GOT3 (cell line): ENCODE results near the gene PDP2.
"Not testable (repeated sequence)": the region's sequence is repeated elsewhere in the genome, so short reads cannot be mapped to it uniquely, and the experiment has no call there.

Experiments
- DNase-seq: peaks from one replicate; lab custom pipeline; 2025; ENCODE audit warnings: mixed read lengths; lab: John Stamatoyannopoulos, UW

Gene PDP2

DNA sequence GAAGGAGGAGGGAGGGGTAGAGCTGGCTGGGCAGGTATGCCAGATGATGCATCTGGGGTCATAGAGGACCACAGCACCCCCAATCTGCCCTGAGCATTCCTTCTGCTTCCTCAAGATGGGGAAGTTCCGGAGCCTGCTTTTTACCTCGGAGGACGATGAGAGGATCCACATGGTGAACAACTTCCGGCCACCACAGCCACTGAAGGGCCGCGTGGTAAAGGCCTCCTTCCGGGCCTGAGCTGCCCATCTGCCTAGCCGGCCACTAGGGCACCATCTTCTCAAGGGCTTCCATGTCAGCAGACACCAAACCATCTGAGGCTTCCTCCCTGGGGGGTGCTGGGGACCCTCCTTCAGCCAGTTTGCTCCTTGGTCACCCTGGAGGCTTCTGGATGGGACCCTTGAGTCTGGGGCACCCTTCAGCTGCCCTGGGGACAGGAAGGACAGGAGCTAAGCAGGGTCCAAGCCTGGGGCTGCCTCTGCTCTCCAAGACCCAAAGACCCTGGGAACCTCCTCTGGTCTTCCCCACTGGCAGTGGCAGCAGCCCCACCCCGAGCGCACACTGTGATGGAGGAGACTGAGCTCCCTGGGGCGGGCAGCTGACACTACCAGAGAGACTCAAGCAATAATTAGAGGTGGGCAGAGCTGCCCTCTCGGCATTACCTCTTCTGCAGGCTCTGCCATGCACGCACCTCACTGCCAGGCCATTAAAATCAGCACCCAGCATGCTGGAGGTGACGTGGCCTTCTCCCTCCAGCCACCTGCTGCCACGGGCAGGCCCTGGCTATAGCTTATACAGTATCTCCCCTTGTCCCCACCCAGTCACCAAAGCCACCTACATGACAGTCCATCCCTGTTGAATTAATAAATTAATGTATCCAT is 26.8 kb upstream of the PDP2 start:
- no peak for DNase-seq

DNA sequence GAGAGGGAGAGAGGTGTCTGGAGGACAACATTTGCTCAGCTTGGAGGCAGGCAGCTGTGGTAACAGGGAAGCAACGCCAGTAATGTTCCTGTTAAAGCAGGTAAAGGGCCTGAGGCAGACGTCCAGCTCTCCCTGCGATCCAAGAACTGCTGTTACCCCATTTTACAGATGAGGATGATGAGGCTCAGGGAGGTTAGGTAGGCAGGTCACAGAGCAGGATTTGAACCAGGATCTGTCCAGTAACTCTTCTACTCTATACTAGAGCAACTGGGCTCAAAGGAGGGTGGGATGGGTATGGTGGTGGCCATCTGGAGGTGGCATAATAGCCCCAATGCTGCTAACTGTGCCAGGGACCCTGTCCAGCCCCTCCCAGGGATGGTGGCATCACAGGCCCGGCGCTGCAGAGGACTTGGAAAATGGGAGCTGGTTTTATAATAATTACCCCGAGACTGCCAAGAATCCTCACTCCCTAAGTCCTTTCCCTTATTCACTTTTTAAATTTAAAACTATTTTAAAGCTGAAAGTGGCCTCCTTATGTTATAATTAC is 24.1 kb upstream of the PDP2 start:
- DNase-seq, result no peak

DNA sequence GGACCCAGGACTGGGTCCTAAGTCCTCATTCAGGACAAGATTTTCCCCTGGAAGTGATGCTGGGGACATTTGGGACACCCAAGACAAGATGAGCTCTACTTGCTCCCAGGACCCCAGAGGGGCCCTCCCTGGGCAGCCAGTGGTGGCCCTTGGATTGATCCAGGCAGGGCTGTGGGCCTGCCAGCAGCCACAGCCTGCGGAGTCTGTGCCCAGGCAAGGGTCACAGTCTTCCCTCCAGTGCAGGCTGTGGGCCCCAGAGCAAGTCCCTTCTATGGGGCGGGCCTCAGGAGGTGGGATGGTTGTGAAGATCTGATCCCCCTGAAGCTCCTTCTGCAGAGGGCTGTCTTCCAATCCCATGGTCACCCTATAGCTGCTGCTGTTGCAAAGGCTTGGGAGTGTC is 23.5 kb upstream of the PDP2 start:
- DNase-seq, result no peak

DNA sequence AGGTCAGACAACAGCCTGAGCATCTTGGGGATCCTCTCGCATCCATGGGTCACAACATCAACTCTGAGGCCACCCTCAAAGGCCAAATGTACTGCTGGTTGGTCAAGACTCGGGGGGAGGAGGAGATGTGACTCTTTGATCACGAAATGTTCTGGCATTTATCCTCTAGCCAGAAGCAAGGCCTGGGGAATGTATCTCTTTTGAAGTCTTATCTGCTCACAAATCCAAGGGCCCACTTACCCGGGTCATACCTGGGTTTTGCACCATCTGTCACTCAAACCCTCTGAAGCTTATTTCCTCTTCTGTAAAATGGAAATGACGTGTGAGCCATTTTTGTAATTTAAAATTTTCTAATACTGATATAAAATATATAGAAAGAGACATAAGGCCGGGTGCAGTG is 22.9 kb upstream of the PDP2 start:
- DNase-seq, result no peak

DNA sequence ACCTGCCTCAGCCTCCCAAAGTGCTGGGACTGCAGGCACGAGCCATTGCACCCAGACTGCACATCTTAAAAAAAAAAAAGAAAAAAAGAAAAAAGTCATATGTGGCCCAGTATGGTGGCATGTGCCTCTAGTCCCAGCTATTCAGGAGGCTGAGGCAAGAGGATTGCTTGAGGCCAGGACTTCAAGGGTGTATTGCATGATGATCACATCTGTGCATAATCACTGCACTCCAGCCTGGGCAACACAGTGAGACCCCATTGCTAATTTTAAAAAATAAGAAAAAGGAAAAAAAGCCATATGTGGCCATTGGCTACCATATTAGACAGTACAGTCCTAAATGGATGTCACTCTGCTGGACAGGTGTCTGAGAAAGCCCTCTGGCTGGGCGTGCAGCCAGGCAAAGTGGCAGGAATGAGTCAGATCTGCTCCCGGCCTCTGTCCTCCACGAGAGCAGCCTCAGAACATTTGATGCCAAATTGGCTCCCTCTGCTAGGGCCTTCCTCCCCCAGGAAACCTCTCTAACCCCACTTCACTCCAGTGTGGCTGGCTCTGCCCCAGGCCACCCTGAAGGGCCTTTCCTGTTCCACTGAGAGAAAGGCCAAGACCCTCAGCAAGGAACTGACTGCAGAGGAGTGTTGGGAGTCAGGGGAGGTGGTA is 21.4 kb upstream of the PDP2 start:
- DNase-seq, result no peak

DNA sequence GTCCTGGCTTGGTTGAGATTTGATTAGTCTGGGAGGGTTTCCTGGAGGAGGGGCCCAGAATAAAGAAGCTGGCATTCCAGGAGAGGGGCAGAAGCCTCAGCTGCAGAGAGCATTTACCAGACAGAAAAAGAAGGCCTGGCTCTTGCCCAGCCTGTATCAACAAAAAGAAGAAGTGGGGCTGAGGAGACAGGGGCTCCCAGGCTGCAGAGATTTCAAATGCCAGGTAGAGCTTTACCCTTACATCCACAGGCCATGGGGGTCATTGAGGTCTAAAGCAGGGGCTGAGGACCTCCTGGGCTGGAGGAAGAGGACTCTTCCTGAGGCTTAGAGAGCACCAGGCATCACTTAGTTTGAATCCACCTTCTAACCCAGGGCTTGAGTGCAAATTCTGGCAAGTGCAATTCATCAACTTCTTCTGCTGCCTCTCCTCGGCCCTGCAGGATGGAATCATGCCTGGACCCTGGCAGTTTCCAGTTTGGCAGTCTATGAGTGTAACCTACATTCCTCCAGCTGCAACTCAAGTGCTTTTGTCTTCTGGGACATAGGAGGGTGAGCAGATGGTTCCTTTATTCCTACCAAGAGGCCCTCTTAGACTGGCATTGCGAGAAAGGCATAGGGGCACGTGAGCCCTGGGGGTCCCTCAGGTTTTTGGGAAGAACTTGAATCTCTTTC is 20.8 kb upstream of the PDP2 start:
- no peak for DNase-seq

DNA sequence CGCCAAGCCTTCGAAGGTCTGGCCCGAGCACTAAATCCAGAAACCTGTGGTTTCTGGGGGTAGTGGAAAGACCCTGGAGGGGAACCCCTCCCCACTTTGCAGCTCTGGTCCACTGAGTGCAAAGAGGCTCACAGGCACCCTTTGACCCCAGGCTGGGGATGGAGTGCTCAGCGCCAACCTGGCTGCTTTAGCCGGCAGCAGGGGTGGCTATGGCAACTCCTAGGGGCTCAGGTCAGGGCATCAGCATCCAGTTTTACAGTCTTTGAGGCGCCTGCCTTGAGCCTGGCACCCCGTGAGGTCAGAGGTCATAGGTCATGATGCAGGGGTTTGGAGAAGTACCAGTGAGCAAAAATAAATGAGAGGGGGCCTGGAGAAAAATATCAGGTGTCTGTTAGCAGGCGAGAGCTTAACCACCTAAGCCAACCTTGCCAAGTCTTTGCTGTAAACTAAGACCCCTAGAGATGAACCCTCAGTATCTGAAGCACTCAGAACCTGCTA is 18.2 kb upstream of the PDP2 start:
- no peak for DNase-seq

DNA sequence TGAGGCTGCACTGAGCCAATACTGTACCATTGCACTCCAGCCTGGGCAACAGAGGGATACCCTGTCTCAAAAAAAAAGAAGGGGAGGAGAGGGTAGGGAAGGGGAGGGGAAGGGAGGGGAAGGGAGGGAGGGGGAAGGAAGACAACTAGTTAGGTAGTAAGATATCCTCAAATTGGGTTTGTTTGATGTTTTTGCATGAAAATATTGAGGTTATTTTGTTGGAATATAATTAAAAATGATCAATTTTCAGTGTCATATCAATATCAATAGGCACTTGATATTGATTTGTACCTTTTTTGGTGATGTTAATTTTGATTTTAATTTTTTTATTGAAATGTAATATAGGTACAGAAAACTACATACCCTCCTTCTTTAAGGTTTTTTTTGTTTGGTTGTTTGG is 16.6 kb upstream of the PDP2 start:
- no peak for DNase-seq

DNA sequence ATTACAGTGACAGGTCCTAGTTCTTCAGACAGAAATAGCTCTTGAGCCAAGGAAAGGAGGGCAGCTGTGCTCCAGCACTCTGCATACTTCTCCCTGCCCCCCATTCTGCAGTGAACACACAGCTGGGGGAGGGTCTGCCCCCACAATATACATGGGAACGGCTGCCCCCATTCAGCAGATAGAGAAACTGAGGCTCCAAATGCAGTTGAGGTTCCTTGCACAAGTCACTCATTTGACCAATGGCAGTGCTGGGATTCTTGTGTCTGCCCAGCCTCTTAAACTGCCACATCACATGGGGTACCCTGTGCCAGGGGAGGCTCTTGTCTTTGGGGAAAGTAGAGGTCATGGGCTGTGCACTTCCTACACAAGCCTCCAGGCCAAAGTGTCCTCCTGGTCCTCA is 10.9 kb upstream of the PDP2 start:
- DNase-seq, result no peak

DNA sequence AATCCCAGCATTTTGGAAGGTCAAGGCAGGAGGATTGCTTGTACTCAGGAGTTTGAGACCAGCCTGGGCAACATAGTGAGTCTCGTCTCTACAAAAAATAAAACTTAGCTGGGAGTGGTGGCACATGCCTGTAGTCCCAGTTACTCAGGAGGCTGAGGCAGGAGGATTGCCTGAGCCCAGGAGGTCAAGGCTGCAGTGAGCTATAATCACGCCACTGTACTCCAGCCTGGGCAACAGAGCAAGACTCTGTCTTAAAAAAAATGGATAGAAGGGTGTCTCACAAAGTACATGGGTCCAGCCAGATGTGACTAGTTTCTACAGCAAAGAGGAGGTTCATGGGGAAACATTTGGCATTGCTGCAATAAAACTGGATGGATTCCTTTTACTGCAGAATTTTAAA is 9.0 kb upstream of the PDP2 start:
- DNase-seq, result not testable (repeated sequence)

DNA sequence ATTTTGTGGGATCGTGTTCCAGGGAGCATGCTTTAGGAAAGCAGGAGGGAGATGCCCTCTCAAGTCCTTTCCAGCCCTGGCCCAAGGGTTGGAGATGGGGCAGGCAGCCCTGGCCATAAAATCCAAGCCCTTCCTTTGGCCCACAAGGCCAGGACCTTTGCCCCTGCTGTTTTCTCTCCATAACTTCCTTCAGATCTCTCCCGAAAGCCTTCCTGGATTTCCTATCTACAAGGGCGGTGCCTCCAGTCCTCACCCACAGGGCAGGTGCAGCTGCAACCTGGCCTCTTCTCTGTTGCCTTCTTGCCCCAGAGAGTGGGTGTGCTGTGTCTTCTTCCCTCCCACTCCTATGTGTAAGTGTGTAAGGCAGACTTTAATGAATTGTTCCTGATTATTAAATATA is 8.5 kb upstream of the PDP2 start:
- DNase-seq, result no peak

DNA sequence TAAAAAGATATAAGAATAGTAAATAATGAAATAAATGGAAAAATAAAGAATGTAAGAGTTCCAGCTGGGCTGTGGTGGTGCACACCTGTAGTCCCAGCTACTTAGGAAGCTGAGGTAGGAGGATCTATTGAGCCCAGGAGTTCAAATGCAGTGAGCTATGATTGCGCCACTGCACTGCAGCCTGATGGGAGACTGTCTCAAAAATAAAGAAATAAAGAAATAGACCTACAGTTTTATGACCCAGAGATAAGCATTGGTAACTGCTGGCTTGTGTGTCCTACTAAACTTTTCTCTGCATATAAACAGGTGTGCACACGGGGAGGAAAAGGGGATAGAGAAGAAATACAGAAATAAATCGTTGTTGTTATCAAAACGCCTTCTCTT is 7.8 kb upstream of the PDP2 start:
- no peak for DNase-seq

DNA sequence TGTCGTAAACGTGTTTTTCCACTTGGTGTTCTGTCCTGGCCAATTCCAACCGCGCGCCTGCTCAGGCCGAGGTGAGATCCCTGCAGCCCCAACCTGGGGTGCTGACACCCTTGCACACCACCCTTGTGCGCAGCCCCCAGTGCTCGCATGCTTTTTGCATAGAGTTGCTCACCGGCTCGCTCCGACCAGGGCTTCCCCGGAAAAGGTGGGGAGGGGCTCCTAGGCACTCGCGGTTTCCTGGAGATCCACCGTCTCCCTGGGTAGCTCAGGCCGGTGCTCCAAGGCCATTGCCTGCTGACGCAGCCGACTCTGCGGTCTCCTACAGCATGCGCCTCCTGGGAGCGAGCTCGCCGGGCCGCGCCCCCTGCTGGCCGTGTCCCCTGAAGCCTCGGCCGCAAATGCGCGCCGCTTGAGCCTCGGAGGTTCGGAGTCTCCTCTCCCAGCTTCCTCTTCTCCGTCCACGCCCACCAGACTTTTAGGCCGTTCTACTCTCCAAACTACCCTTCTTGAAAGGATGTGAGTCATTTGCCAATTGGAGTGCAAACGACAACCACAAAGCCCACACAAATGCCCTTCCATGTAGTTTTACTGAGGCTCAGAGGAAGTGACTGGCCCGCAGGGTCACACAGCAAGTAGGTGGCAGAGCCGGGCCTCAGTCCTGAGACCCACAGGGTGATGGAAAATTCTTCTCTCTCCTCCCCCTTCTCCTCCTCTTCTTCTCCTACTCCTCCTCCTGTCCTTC is 7.2 kb upstream of the PDP2 start:
- DNase-seq, result peak; percentile 93

DNA sequence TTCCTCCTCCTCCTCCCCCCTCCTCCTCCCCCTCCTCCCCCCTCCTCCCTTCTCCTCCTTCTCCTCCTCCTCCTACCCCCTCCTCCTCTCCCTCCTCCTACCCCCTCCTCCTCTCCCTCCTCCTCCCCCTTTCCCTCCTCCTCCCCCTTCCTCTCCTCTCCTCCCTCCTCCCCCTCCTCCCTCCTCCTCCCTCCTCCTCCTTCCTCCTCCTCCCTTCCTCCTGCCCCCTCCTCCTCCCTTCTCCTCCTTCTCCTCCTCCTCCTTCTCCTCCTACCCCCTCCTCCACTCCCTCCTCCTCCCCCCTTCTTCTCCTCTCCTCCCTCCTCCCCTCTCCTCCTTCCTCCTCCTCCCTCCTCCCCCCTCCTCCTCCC is 6.6 kb upstream of the PDP2 start:
- DNase-seq, result no peak

DNA sequence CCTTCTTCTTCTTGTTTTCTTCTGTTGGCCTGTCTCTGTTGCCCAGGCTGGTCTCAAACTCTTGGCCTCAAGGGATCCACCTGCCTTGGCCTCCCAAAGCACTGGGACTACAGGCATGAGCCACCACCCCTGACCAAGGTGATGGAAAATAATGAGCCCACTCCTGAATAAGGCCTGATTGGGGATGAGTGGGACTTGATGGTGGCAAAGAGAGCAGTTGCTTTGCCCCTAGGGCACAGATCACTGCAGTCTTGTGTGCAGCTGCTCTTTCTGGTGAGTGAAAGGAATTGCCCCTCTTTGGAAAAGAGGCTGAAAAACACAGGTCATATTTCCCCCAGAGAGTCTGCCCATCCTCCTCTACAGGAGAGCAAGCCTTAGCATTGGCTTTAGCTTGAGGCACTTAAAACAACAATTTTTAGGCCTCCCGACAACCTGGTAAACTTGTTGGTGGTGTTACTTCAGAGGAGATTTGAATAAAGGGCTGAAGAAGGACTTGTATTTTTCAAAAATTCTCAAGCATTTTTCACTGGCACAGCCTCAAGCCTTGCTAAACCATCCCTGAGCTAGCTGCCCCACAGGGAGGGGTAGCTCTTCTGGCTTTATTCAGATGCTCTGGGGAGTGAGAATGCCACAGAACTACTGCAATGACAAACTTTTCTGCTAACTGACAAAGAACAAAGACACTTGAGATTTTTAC is 6.1 kb upstream of the PDP2 start:
- no peak for DNase-seq

DNA sequence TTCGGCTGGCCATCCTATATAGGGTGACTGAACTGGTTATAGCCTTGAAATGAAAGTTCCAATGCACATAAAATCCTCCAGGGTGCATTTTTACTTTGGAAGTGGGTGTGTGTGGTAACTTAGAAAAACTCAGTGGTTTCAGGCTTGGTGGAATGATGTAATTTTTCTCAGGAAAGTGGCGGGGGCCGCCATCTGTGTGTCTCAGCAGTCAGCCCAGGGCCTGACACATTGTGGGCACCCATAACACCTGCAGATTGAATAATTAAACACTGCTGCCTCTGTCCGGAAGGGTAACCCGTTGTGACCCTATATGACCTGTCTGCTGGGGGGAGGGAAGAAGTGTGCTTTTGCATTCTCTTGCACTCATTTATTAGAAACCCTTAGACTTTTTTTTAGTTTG is 2.2 kb upstream of the PDP2 start:
- no peak for DNase-seq

DNA sequence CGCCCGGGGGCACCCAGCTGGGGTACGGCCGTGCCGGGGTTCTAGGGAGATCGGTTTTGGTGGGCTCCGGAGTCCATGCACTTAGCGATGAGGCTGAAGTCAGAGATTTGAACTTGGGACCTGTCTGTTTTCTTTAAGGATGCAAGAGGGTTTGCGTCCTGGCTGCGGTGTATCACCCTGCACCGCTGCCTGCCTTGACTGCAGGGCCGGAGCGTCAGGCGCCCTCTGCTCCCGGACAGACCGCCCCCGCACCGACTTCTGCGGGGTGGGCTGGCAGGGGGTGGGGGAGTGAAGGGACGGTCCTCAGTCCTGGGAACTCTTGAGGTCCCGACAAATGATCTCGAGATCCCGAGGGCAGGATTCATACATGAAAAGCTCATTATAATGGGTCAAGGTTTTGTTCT is 701 bp downstream of the PDP2 start:
- no peak for DNase-seq

DNA sequence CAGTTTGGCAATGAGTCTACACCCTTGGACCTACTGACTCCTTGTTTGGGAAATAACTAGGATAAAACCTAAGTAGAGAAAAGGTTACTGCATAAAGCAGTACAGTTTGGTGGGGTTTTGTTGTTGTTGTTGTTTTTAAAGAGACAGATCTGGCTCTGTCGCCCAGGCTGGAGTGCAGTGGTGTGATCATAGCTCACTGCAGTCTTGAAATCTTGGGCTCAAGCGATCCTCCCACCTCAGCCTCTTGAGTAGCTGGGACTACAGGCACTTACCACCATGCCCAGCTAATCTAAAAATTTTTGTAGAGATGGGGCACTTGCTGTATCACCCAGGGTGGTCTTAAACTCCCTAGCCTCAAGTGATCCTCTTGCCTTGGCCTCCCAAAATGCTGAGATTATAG is 1.2 kb downstream of the PDP2 start:
- DNase-seq, result no peak

DNA sequence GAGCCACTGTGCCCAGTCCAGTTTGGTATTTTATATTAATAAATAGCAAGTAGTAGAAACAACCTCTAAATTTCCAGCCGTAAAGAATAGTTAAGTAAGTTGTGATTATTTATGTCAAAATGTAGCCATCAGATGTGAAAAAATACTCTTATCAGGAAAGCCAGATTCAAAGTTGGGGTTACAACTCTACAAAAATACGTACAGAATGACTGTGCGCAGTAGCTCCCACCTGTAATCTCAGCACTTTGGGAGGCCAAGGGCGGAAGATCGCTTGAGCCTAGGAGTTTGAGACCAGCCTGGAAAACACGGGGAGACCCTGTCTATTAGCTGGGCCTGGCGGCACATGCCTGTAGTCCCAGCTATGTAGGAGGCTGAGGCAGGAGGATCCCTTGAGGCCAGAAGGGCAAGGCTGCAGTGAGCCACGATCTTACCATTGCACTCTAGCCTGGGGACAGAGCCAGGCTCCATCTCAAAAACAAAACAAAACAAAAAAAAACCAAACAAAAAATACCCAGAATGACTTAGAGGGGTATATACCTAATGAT is 1.7 kb downstream of the PDP2 start:
- no peak for DNase-seq

DNA sequence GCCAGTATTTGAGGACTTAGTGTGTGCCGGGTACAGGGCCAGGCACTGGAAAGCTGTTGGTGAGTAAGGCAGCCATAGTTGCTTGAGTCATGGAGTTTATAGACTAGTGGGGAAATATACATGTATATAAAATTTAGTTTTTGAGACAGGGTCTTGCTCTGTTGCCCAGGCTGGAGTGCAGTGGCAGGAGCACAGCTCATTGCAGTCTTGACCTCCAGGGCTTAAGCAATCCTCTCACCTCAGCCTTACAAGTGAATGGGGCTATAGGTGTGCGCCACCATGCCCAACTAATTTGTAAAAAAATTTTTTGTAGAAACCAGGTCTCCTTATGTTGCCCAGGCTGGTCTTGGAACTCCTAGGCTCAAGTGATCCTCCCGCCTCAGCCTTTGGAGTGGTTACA is 2.4 kb downstream of the PDP2 start:
- no peak for DNase-seq

DNA sequence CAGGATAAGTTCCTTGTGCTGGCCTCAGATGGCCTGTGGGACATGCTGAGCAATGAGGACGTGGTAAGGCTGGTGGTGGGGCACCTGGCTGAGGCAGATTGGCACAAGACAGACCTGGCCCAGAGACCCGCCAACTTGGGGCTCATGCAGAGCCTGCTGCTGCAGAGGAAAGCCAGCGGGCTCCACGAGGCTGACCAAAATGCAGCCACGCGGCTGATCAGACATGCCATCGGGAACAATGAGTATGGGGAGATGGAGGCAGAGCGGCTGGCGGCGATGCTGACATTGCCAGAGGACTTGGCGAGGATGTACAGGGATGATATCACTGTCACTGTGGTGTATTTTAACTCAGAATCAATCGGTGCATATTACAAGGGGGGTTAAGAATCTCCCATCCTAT is 5.2 kb downstream of the PDP2 start:
- no peak for DNase-seq
